Inflammatory macrophage (primary cell): Measurements from ENCODE around the gene LAT.
A peak's percentile ranks its signal among the peaks of the same experiment; 100 is the strongest.

ENCODE experiments used
- DNase-seq, 2 donors: peaks; one replicate each; pipeline ENCODE4 v3.0.0-alpha.2; 2020 to 2022

LAT gene

GRCh38 chr16:29009050-29009837, 24.4 kb downstream of the LAT start:
- peak in 1 of 2 donors; percentile 20 for DNase-seq

GRCh38 chr16:29009838-29010166, 24.9 kb downstream of the LAT start:
- DNase-seq = no peak

- no peak for DNase-seq
Measured at GRCh38 chr16:29011112-29011511, 26.3 kb downstream of the LAT start.

GRCh38 chr16:29011851-29012250, 27.0 kb downstream of the LAT start:
- DNase-seq = no peak

- peak; percentile 42 to 53 for DNase-seq
Measured at GRCh38 chr16:29012913-29013553, 28.2 kb downstream of the LAT start.

GRCh38 chr16:29014561-29015069, 29.8 kb downstream of the LAT start:
- peak; percentile 30 to 48 for DNase-seq

GRCh38 chr16:29022196-29022595, 37.3 kb downstream of the LAT start:
- DNase-seq = no peak

GRCh38 chr16:29023279-29024277, 38.7 kb downstream of the LAT start:
- peak; percentile 8 to 17 for DNase-seq

GRCh38 chr16:29024278-29024677, 39.4 kb downstream of the LAT start:
- DNase-seq = no peak

GRCh38 chr16:29025218-29025617, 40.4 kb downstream of the LAT start:
- DNase-seq = no peak

GRCh38 chr16:29025735-29026134, 40.9 kb downstream of the LAT start:
- DNase-seq = no peak

GRCh38 chr16:29028457-29029167, 43.8 kb downstream of the LAT start:
- no peak for DNase-seq

- DNase-seq = peak; percentile 27 to 74
Measured at GRCh38 chr16:29029168-29029994, 44.5 kb downstream of the LAT start.

GRCh38 chr16:29030086-29030840, 45.4 kb downstream of the LAT start:
- DNase-seq = no peak
